ENCODE data around the gene CLEC3B. TPM values are rescaled to one million over a fixed set of nuclear protein-coding genes. Genes with fewer than 3 reads are reported as not detected.

Gene CLEC3B
- total and polyA plus RNA-seq, 12 donors: 34.8 to 355 (median 59.4) TPM

- H3K36me3 ChIP-seq: peaks cover 0 to 85% (median 22%) of the 10 kb centered on the region in 9 donors
- intact Hi-C loops (cut with DNase I): no loop called here
- TF ChIP-seq CTCF (IDR thresholded peaks at IDR 0.05): no peak
- peak overlapping the region; percentile 21 to 83 (median 56) for H3K27ac ChIP-seq
- H3K4me1 ChIP-seq: peaks cover 6 to 52% (median 21%) of the 10 kb centered on the region in 9 donors
- no peaks in the 10 kb centered on the region for H3K27me3 ChIP-seq
- peak in 4 of 8 donors; percentile 6 to 43 (median 24) for ATAC-seq
- H3K9me3 ChIP-seq: peaks cover 0 to 8% (median 0%) of the 10 kb centered on the region in 11 donors
- DNase-seq: no peak
- no peak overlapping the region for H3K4me3 ChIP-seq
These were observed 22.7 kb upstream of the CLEC3B start for GRCh38 chr3:45003406-45003805.

GRCh38 chr3:45003859-45004258 is 22.2 kb upstream of the CLEC3B start:
- peaks cover 6 to 55% (median 21%) of the 10 kb centered on the region in 9 donors for H3K4me1 ChIP-seq
- H3K27ac ChIP-seq: peak overlapping the region; percentile 21 to 83 (median 56)
- peaks cover 0 to 85% (median 18%) of the 10 kb centered on the region in 9 donors for H3K36me3 ChIP-seq

GRCh38 chr3:45007091-45007490 is 19.0 kb upstream of the CLEC3B start:
- DNase-seq (no peak), ATAC-seq (no peak)
- intact Hi-C loops (cut with DNase I): no loop called here
- Histone ChIP-seq H3K4me3 (no peak overlapping the region), H3K36me3 (peaks cover 0 to 62% (median 12%) of the 10 kb centered on the region in 9 donors), H3K27ac (peak overlapping the region in 3 of 10 donors; percentile 23 to 90 (median 39)), H3K4me1 (peaks cover 13 to 60% (median 36%) of the 10 kb centered on the region in 9 donors), H3K27me3 (no peaks in the 10 kb centered on the region), H3K9me3 (peaks cover 0 to 8% (median 0%) of the 10 kb centered on the region in 11 donors)
- no peak for TF ChIP-seq CTCF (IDR thresholded peaks at IDR 0.05)
- 89 to 90% methylated on average over 8 of the region's 8 CpGs for whole genome bisulfite sequencing, 2 donors

More at GRCh38 chr3:45003859-45004258, 22.2 kb upstream of the CLEC3B start:
- Histone ChIP-seq H3K27me3 (no peaks in the 10 kb centered on the region), H3K9me3 (peaks cover 0 to 8% (median 0%) of the 10 kb centered on the region in 11 donors), H3K4me3 (no peak overlapping the region)
- intact Hi-C loops (cut with DNase I): no loop called here
- TF ChIP-seq CTCF (IDR thresholded peaks at IDR 0.05): no peak
- no peak for DNase-seq
- peak in 6 of 8 donors; percentile 32 to 79 (median 46) for ATAC-seq
- 58 to 68% methylated on average over 2 of the region's 2 CpGs for WGBS, 2 donors

- whole genome bisulfite sequencing, 2 donors: 100% methylated on average over 1 of the region's 1 CpG
- Histone ChIP-seq H3K27me3 (no peaks in the 10 kb centered on the region), H3K9me3 (peaks cover 0 to 8% (median 0%) of the 10 kb centered on the region in 11 donors), H3K4me3 (no peak overlapping the region), H3K36me3 (peaks cover 0 to 60% (median 10%) of the 10 kb centered on the region in 9 donors), H3K27ac (peak overlapping the region in 4 of 10 donors; percentile 11 to 90 (median 21)), H3K4me1 (peaks cover 14 to 60% (median 38%) of the 10 kb centered on the region in 9 donors)
- TF ChIP-seq CTCF (IDR thresholded peaks at IDR 0.05): no peak
- ATAC-seq: no peak
- no peak for DNase-seq
- intact Hi-C loops (cut with DNase I): no loop called here
These were observed 18.0 kb upstream of the CLEC3B start for GRCh38 chr3:45008117-45008516.

Measured in heart right ventricle (tissue), 16 donors.